Right atrium auricular region (tissue), 2 donors: ENCODE data around the gene PARD3B. TPM values are rescaled to one million over a fixed set of nuclear protein-coding genes. Genes with fewer than 3 reads are reported as not detected.

Experiments
- DNase-seq: peaks from one replicate; pipeline ENCODE4 v3.0.0-alpha.2; 2019; ENCODE audit warnings: low spot score
- H3K27ac ChIP-seq, 2 donors: fragments of 200-600 bp; sonication (generic); 1 replicate in 1 of 2; 2 replicates in 1 of 2; pipeline ENCODE4 v1.5.1; 2016 to 2019
- H3K27me3 ChIP-seq, 2 donors: fragments of 200-600 bp; sonication (generic); one replicate each; pipeline versions ENCODE4 v1.5.1 to v1.6.0; 2017 to 2019
- H3K36me3 ChIP-seq: fragments of 200-600 bp; sonication (generic); one replicate; pipeline ENCODE4 v1.5.1; 2016
- H3K4me1 ChIP-seq, 2 donors: fragments of 200-600 bp; sonication (generic); one replicate each; pipeline versions ENCODE4 v1.5.1 to v1.6.0; 2017 to 2019
- H3K4me3 ChIP-seq, 2 donors: fragments of 200-600 bp; sonication (generic); 1 replicate in 1 of 2; 2 replicates in 1 of 2; pipeline ENCODE4 v1.5.1; 2017 to 2019; ENCODE audit warnings: mild to moderate bottlenecking in 1 of 2, moderate library complexity in 1 of 2
- H3K9me3 ChIP-seq, 2 donors: fragments of 200-600 bp; sonication (generic); one replicate each; pipeline ENCODE4 v1.5.1; 2019
- CTCF ChIP-seq, 2 donors: fragments of 200-600 bp; sonication (generic); IDR thresholded peaks; one replicate each; pipeline ENCODE4 v1.5.1; 2019; ENCODE audit warnings: antibody characterized with exemption in 2 of 2
- total RNA-seq, 2 donors: library from RNA; depleted of rRNA; stranded (reverse); fragments of >200 nt; gene quantifications; one replicate each; pipeline ENCODE4 v1.1.0, GENCODE V29; 2016

PARD3B gene
- total RNA-seq, 2 donors from 2014 or later, result 7.4 to 12.2 TPM

- no peaks in the 10 kb centered on the region for H3K9me3 ChIP-seq
- no peaks in the 10 kb centered on the region for H3K4me1 ChIP-seq
- H3K4me3 ChIP-seq, result no peak overlapping the region
- H3K36me3 ChIP-seq, result no peaks in the 10 kb centered on the region
- DNase-seq, result no peak
- no peak overlapping the region for H3K27ac ChIP-seq
- no peak for TF ChIP-seq CTCF (IDR thresholded peaks at IDR 0.05)
- H3K27me3 ChIP-seq, result no peaks in the 10 kb centered on the region
Measured at GRCh38 chr2:204720874-204721273, 175.6 kb downstream of the PARD3B start.

GRCh38 chr2:204722207-204722606 lies 176.9 kb downstream of the PARD3B start:
- Histone ChIP-seq H3K4me3 (no peak overlapping the region), H3K27me3 (no peaks in the 10 kb centered on the region), H3K9me3 (no peaks in the 10 kb centered on the region), H3K27ac (no peak overlapping the region), H3K4me1 (no peaks in the 10 kb centered on the region), H3K36me3 (no peaks in the 10 kb centered on the region)
- no peak for TF ChIP-seq CTCF (IDR thresholded peaks at IDR 0.05)
- DNase-seq, result no peak

- DNase-seq, result no peak
- Histone ChIP-seq H3K4me3 (no peak overlapping the region), H3K27me3 (no peaks in the 10 kb centered on the region), H3K36me3 (no peaks in the 10 kb centered on the region), H3K4me1 (no peaks in the 10 kb centered on the region), H3K27ac (no peak overlapping the region), H3K9me3 (no peaks in the 10 kb centered on the region)
- no peak for TF ChIP-seq CTCF (IDR thresholded peaks at IDR 0.05)
Measured at GRCh38 chr2:204722691-204723090, 177.4 kb downstream of the PARD3B start.

- H3K36me3 ChIP-seq, result no peaks in the 10 kb centered on the region
- no peak for DNase-seq
- H3K9me3 ChIP-seq, result no peaks in the 10 kb centered on the region
- TF ChIP-seq CTCF (IDR thresholded peaks at IDR 0.05), result no peak
- no peaks in the 10 kb centered on the region for H3K27me3 ChIP-seq
- H3K4me3 ChIP-seq, result no peak overlapping the region
- no peak overlapping the region for H3K27ac ChIP-seq
- H3K4me1 ChIP-seq, result no peaks in the 10 kb centered on the region
Measured at GRCh38 chr2:204725693-204726360, 180.6 kb downstream of the PARD3B start.

GRCh38 chr2:204726831-204727230 lies 181.6 kb downstream of the PARD3B start:
- Histone ChIP-seq H3K27me3 (no peaks in the 10 kb centered on the region), H3K36me3 (no peaks in the 10 kb centered on the region), H3K9me3 (no peaks in the 10 kb centered on the region), H3K4me1 (no peaks in the 10 kb centered on the region), H3K27ac (no peak overlapping the region), H3K4me3 (no peak overlapping the region)
- no peak for DNase-seq
- no peak for TF ChIP-seq CTCF (IDR thresholded peaks at IDR 0.05)

GRCh38 chr2:204727368-204727767 lies 182.1 kb downstream of the PARD3B start:
- no peaks in the 10 kb centered on the region for H3K27me3 ChIP-seq
- TF ChIP-seq CTCF (IDR thresholded peaks at IDR 0.05), result no peak
- no peak overlapping the region for H3K27ac ChIP-seq
- H3K36me3 ChIP-seq, result no peaks in the 10 kb centered on the region
- no peak overlapping the region for H3K4me3 ChIP-seq
- no peaks in the 10 kb centered on the region for H3K9me3 ChIP-seq
- no peaks in the 10 kb centered on the region for H3K4me1 ChIP-seq
- no peak for DNase-seq
